A673 (cell line): ENCODE data around the gene IGFBP3. TPM values are rescaled to one million over a fixed set of nuclear protein-coding genes. Genes with fewer than 3 reads are reported as not detected.

Source experiments
- Bru-seq: library from RNA; stranded (reverse); fragments of 400-500 nt; gene quantifications from one replicate; lab custom pipeline; 2021; lab: Mats Ljungman, UMichigan
- BruChase-seq, 2 experiments: library from RNA; stranded (reverse); fragments of 400-500 nt; gene quantifications; one replicate each; lab custom pipeline; 2021; lab: Mats Ljungman, UMichigan
- BruUV-seq: library from RNA; stranded (reverse); fragments of 400-500 nt; replicated peaks from 2 replicates; lab custom pipeline; 2021; lab: Mats Ljungman, UMichigan
- CTCF ChIA-PET: fragments of 300-600 bp; sonication (Branson Sonifier 250); formaldehyde crosslinking; loops from one replicate; lab custom pipeline; 2022; ENCODE audit warnings: antibody characterized with exemption; lab: Charles Lee
- POLR2A ChIA-PET: fragments of 300-600 bp; sonication (Branson Sonifier 250); formaldehyde crosslinking; loops from one replicate; lab custom pipeline; 2022; ENCODE audit warnings: antibody characterized with exemption; ENCODE audit not compliant: low non-redundant PET; lab: Charles Lee
- DNase-seq: peaks from one replicate; pipeline ENCODE4 v3.0.0-alpha.2; 2015; ENCODE audit warnings: low spot score
- H3K27ac ChIP-seq: fragments of 200-600 bp; sonication (generic); 2 replicates; pipeline ENCODE4 v1.5.1; 2016; ENCODE audit warnings: mixed run types, low read depth, mild to moderate bottlenecking, mixed read lengths, antibody characterized with exemption, low read length; ENCODE audit not compliant: poor library complexity, severe bottlenecking
- H3K27me3 ChIP-seq: fragments of 200-600 bp; sonication (generic); replicated peaks from 2 replicates; pipeline ENCODE4 v1.6.1; 2017; ENCODE audit warnings: mixed run types, low read depth, mild to moderate bottlenecking, mixed read lengths, antibody characterized with exemption, low read length; ENCODE audit not compliant: insufficient read depth, poor library complexity
- H3K36me3 ChIP-seq: fragments of 200-600 bp; sonication (generic); 2 replicates; pipeline ENCODE4 v1.6.1; 2016; ENCODE audit warnings: mixed run types, mild to moderate bottlenecking, mixed read lengths, antibody characterized with exemption, low read length; ENCODE audit not compliant: insufficient read depth, poor library complexity, severe bottlenecking
- H3K4me1 ChIP-seq: fragments of 200-600 bp; sonication (generic); 2 replicates; pipeline ENCODE4 v1.6.1; 2017; ENCODE audit warnings: mixed run types, mild to moderate bottlenecking, mixed read lengths, antibody characterized with exemption, low read length; ENCODE audit not compliant: insufficient read depth, poor library complexity, severe bottlenecking
- H3K4me3 ChIP-seq: fragments of 200-600 bp; sonication (generic); 2 replicates; pipeline ENCODE4 v1.5.1; 2016; ENCODE audit warnings: low read depth, mixed run types, mild to moderate bottlenecking, mixed read lengths, low read length; ENCODE audit not compliant: poor library complexity, severe bottlenecking
- H3K9me3 ChIP-seq: fragments of 200-600 bp; sonication (generic); 2 replicates; pipeline ENCODE4 v1.6.1; 2016; ENCODE audit warnings: mixed run types, low read depth, mild to moderate bottlenecking, mixed read lengths, antibody characterized with exemption, low read length; ENCODE audit not compliant: poor library complexity, severe bottlenecking
- CTCF ChIP-seq: fragments of 300-800, 200-600 bp; sonication (generic); conservative IDR thresholded peaks from 2 replicates; pipeline ENCODE4 v1.5.1; 2017; ENCODE audit warnings: low read depth, mild to moderate bottlenecking, antibody characterized with exemption, low read length, moderate library complexity, mixed read lengths
- EZH2 ChIP-seq: fragments of 200-600 bp; sonication (generic); IDR thresholded peaks from 2 replicates; pipeline ENCODE4 v1.6.1; 2017; ENCODE audit warnings: borderline replicate concordance, low read depth, mild to moderate bottlenecking, mixed read lengths, antibody characterized with exemption, low read length; ENCODE audit not compliant: poor library complexity, severe bottlenecking
- intact Hi-C: fragments of 100-400 bp; cut with micrococcal nuclease; formaldehyde crosslinking; loops from one replicate; pipeline ENCODE4 v1.10.0; 2022; ENCODE audit not compliant: unreplicated experiment
- long read RNA-seq: library from polyadenylated mRNA; stranded (forward); transcript quantifications from one replicate; pipeline ENCODE4 v2.0.0, GENCODE V29; 2022
- total RNA-seq: library from RNA; stranded (reverse); gene quantifications from 2 replicates; pipeline ENCODE4 v1.2.3, GENCODE V29; 2021

IGFBP3 gene
- total RNA-seq = 0.81 and 1.1 TPM in 2 replicates
- percentile 18 among the genes with signal in this experiment for Bru-seq, nascent RNA
- BruChase-seq, experiment 1, labeled RNA remaining after a 2-hour chase = percentile 21 among the genes with signal in this experiment
- BruChase-seq, experiment 2, labeled RNA remaining after a 6-hour chase = percentile 30 among the genes with signal in this experiment
- long read RNA-seq, partial matches to known transcripts = 0 of 2 reads
- long read RNA-seq, other reads (novel, unspliced or antisense) = 0 of 2 reads

- BruUV-seq = no TSS peak
- no peak for TF ChIP-seq CTCF
- TF ChIP-seq EZH2 = peak; percentile 91
- Histone ChIP-seq H3K36me3 (no peaks in the 10 kb centered on the region), H3K27me3 (peaks cover 89% of the 10 kb centered on the region), H3K4me3 (peak within 1 kb of the TSS; percentile 13), H3K4me1 (peaks cover 5% of the 10 kb centered on the region), H3K27ac (no peak within 1 kb of the TSS), H3K9me3 (no peaks in the 10 kb centered on the region)
- intact Hi-C loops = loop anchor here (5.0 to 10.0 kb wide), 3 partner anchors 432 to 1334 kb away; no protein-coding TSS in a partner anchor
- peak; percentile 35 for DNase-seq
- POLR2A ChIA-PET = no interaction called here
- CTCF ChIA-PET = interaction anchor here (0.6 kb wide), 1 partner anchor 1282 kb away, joined by 13 read pairs; no protein-coding TSS in a partner anchor
Observed at GRCh38 chr7:45920502-45921380, at the start of gene IGFBP3. TSS of gene IGFBP3 (minus strand) at chr7:45921272. CDS start at chr7:45921140, 132 bp downstream.

GRCh38 chr7:45970454-45970853, 49.4 kb upstream of the IGFBP3 start:
- no TSS peak for BruUV-seq
- Histone ChIP-seq H3K4me1 (no peaks in the 10 kb centered on the region), H3K27ac (no peak overlapping the region), H3K9me3 (no peaks in the 10 kb centered on the region), H3K36me3 (no peaks in the 10 kb centered on the region), H3K27me3 (peaks cover 13% of the 10 kb centered on the region), H3K4me3 (no peak overlapping the region)
- TF ChIP-seq CTCF (no peak), EZH2 (no peak)
- ChIA-PET POLR2A (no interaction called here), CTCF (no interaction called here)
- intact Hi-C loops = no loop called here
- DNase-seq = no peak

GRCh38 chr7:45969940-45970339, 48.9 kb upstream of the IGFBP3 start:
- no peak overlapping the region for H3K4me3 ChIP-seq
- no peak for DNase-seq
- ChIA-PET POLR2A (no interaction called here), CTCF (no interaction called here)
- no peaks in the 10 kb centered on the region for H3K9me3 ChIP-seq
- no TSS peak for BruUV-seq
- intact Hi-C loops = no loop called here
- TF ChIP-seq EZH2 (no peak), CTCF (no peak)
- H3K36me3 ChIP-seq = no peaks in the 10 kb centered on the region
- H3K4me1 ChIP-seq = no peaks in the 10 kb centered on the region
- H3K27ac ChIP-seq = no peak overlapping the region
- peaks cover 13% of the 10 kb centered on the region for H3K27me3 ChIP-seq
